ENCODE measurements around the gene MTFR1L. TPM values are rescaled to one million over a fixed set of nuclear protein-coding genes. Genes with fewer than 3 reads are reported as not detected.

The MTFR1L gene
- polyA plus RNA-seq, result 43.6 and 45.8 TPM in 2 replicates

GRCh38 chr1:25819491-25820246 lies at the start of gene MTFR1L:
Gene MTFR1L, plus strand, starts transcription at chr1:25819954. Its CDS starts 3,151 bp downstream, at chr1:25823105.

GRCh38 chr1:25799935-25800702 lies 19.6 kb upstream of the MTFR1L start, which contains the start of gene SELENON:
Gene SELENON, plus strand, starts transcription at chr1:25800193. Its CDS starts 38 bp downstream, at chr1:25800231.

GRCh38 chr1:25858906-25859789 lies 39.4 kb downstream of the MTFR1L start, which contains the start of gene AUNIP:
Gene AUNIP, minus strand, starts transcription at chr1:25859457. Its CDS starts 100 bp downstream, at chr1:25859357.

GRCh38 chr1:25875154-25875855 lies 55.6 kb downstream of the MTFR1L start, which contains the start of gene PAQR7:
Gene PAQR7, minus strand, starts transcription at chr1:25875708. Its CDS starts 11,869 bp downstream, at chr1:25863839.

Other genes with a start within 250 kb of the MTFR1L start
- 3.5 TPM in 1 of 2 replicates, not detected in the other for gene MAN1C1, start 203.2 kb upstream of the MTFR1L start, polyA plus RNA-seq
- gene SELENON, start 19.8 kb upstream of the MTFR1L start, polyA plus RNA-seq, result 0.53 and 0.94 TPM in 2 replicates
- gene AUNIP, start 39.5 kb downstream of the MTFR1L start, polyA plus RNA-seq, result 4.3 TPM in 1 of 2 replicates, not detected in the other
- gene PAQR7, start 55.8 kb downstream of the MTFR1L start, polyA plus RNA-seq, result 7.5 and 8.7 TPM in 2 replicates
- gene STMN1, start 86.5 kb downstream of the MTFR1L start, polyA plus RNA-seq, result 380 and 1,529 TPM in 2 replicates
- 0.34 and 2.4 TPM in 2 replicates for gene PAFAH2, start 178.1 kb downstream of the MTFR1L start, polyA plus RNA-seq
- 0.50 TPM in 1 of 2 replicates, not detected in the other for gene EXTL1, start 201.8 kb downstream of the MTFR1L start, polyA plus RNA-seq
- not detected in 2 replicates for gene SLC30A2, start 226.2 kb downstream of the MTFR1L start, polyA plus RNA-seq
- not detected in 2 replicates for gene TRIM63, start 247.7 kb downstream of the MTFR1L start, polyA plus RNA-seq

Measured in Purkinje cell (primary cell).